SW 1271 (cell line): ENCODE data around the gene SLC1A4.
"Not testable (repeated sequence)": the region's sequence is repeated elsewhere in the genome, so short reads cannot be mapped to it uniquely, and the experiment has no call there.

ENCODE experiments used
- DNase-seq, 2 experiments: peaks; one replicate each; lab custom pipeline; 2025; lab: John Stamatoyannopoulos, UW

The SLC1A4 gene

DNA sequence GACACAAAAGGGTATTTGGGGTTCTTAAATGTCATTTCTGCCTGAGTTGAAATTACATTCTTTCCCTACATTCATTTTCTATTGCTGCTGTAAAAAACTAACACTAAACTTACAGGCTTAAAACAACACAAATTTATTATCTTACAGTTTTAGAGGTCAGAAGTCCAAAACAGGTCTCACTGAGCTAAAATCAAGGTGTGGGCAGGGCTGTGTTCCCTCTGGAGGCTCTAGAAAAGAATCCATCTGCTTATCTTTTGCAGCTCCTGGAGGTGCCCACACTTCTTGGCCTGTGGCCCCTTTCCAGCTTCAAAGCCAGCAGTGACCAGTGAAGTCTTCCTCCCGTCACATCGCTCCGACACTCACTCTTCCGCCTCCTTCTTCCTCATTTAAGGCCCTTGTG is 23.2 kb upstream of the SLC1A4 start:
- no peak for DNase-seq

DNA sequence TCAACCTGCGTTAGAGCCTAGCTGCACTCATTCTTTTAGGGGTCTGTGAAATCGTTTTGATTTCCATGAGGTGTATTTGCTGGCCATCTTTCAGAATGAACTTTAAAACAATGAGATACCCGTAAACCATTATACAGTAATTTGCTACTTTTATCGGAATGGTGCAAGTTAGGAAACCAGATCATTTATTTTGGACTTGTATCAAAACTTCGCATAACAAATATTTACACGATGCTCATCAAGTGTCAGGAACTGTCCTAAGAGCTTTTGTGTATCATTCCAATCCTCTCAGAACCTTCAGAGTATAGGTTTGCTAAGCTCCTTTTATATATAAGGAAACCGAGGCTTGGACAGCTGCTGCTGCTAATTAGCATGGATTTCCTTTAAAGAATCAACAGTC is 22.4 kb upstream of the SLC1A4 start:
- no peak for DNase-seq

DNA sequence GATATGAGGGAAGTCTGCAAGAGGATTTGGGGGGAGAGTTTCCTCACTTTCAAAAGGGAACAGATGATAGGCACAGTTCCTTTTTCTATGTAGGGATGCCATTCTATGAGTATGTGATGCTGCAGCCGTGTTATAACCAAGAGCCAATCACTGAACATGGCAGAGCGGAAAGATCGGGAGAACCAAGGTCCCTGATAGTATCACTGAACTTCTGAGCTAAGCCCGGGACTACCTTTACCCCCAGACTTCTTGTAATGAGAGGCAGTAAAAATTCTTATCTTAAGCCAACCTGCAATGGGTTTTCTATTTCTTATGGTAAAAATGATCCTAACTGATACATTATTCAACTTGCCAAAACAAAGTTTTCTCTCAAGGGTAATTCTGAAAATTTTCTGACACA is 21.6 kb upstream of the SLC1A4 start:
- DNase-seq: no peak

- DNase-seq: not testable (repeated sequence)
These were observed 20.1 kb upstream of the SLC1A4 start for GRCh38 chr2:64969086-64969485.

- DNase-seq: no peak
These were observed 18.7 kb upstream of the SLC1A4 start for GRCh38 chr2:64970495-64970894.

DNA sequence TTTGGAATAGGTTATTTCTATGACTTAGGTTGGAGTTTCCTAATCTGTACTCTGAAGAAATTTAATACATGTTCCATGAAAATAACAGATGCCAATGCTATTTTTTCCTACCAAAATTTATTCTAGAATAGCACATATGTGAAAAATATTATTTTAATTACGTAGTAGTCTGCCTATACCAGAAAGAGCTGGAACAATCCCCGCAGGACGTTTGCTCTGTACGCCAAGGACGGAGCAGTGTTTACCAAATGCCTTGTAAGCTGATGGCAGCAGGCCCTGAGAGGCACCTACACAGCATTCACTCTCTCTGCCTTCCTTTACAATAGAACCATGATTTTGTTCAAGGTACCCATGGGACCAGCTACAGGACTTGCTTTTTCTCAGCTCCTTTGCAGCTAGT is 16.8 kb upstream of the SLC1A4 start:
- DNase-seq: no peak

DNA sequence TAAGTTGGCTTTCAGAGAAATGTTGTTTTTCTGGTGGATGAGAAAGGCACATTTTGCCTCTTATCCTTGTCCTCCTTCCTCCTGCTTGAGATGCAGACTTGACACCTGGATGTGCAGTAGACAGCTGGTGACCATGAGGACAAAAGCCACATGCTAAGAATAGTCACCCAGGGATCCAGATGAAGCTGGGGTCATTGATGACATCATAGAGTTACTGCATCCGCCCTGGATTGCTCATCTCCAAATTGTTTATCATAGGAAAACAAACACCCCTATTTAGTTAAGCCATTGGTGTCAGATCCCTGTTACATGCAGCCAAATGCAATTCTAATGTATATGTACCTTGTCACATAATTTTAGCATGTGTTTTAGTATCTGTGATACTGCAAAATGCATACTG is 16.3 kb upstream of the SLC1A4 start:
- DNase-seq: no peak

DNA sequence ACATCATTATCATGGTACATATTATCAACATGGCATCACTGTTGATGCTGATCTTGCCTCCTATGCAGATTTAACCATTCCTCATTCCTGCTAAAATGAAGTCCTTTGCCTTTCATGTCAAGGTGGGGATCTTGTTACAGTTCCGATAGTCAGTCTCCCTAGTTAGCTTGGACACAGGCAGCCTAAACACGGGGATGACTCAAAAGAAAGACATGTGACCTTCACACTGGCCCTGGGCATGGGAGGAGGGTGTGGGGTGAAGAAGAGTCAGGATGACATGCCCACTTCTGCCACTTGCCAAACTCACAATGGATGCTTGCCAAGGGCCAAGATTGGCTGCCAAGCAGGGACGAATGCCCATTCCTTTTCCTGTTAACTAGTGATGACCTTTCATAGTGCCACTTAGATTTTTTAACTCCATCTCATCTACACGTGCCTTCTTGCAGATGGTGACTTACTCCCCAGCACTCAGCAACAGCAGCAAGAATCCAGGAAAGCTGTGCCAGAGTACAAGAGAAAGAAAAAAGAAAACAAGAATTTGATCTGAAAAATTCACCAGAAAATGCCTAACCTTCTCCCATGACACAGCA is 13.9 kb upstream of the SLC1A4 start:
- peak; percentile 62 to 85 for DNase-seq

DNA sequence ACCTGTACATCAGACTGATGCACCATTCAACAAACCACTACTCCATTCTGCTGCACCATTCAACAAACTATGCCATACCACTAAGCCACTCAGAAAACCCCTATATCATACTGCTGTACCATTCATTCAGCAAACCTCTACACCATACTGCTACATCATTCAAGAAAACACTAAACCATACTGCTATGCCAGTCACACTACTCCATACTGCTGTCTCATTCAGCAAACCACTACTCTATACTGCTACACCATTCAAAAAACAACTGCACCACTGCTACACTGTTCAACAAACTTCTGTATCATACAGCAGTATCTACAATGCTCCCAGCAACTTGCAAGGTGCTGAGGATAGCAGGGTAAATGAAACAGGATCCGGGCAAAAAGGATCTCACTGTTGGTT is 12.9 kb upstream of the SLC1A4 start:
- no peak for DNase-seq

GRCh38 chr2:64978514-64979268 is 10.5 kb upstream of the SLC1A4 start:
- DNase-seq: no peak

GRCh38 chr2:64979744-64980143 is 9.5 kb upstream of the SLC1A4 start:
- no peak for DNase-seq

GRCh38 chr2:64980183-64980582 is 9.0 kb upstream of the SLC1A4 start:
- no peak for DNase-seq

- DNase-seq: no peak
These were observed 6.8 kb upstream of the SLC1A4 start for GRCh38 chr2:64982311-64982857.

- no peak for DNase-seq
These were observed 6.3 kb upstream of the SLC1A4 start for GRCh38 chr2:64982932-64983331.

DNA sequence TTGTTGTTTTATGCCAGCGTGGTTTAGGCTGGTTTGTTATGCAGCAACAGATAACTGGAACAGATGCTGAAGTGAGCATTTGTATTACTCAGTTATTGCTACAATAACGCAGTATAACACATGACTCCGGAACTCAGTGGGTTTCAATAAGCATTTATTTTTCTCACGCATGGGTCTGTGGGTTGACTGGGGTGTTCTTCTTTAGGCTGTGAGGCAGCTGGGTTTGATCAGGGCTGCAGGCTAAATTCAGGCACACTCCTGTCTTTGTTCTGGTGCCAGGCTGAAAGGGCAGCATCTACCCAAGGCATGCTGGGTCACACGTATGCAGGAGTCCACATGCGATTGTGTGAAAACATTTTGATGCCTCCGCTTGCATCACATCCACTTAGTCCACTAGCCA is 3.8 kb upstream of the SLC1A4 start:
- DNase-seq: no peak

- DNase-seq: no peak
These were observed 1.9 kb upstream of the SLC1A4 start for GRCh38 chr2:64987001-64987955.

GRCh38 chr2:64987956-64988419 is 1.2 kb upstream of the SLC1A4 start:
- no peak for DNase-seq

DNA sequence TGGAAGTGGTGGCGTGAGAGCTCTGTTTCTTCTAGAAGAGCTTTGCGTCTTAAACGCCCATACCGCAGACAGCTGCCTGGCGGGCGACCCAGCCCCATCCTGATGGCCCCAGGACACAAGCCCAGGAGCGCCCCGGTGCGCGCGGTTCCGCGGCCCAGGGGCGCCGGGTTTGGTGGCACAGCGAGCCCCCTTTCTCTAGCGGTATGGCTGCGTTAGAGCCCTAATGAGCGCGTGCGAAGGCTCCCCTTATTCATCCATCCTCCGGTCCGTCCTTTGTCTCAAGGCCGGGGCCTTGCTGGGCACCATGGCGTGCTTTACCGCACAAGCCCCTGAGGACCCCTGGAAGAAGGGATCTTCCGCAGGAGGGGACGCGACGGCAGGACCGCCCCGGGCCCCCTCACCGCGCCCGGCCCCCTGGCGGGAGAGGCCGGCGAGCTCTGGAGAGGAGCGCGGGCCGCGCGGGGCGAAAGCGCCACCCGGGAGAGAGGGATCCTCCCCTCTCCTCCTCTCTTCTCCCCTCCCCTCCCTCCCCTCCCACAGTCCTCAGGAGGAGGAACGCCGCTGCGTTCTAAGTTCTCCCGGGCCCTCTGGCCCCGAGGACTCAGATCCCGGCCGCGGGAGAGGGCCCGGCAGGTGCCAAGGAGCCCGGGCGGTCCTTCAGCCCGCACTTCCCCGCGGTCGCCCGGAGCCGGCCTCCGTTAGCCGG is 626 bp upstream of the SLC1A4 start:
- peak; percentile 15 to 72 for DNase-seq

DNA sequence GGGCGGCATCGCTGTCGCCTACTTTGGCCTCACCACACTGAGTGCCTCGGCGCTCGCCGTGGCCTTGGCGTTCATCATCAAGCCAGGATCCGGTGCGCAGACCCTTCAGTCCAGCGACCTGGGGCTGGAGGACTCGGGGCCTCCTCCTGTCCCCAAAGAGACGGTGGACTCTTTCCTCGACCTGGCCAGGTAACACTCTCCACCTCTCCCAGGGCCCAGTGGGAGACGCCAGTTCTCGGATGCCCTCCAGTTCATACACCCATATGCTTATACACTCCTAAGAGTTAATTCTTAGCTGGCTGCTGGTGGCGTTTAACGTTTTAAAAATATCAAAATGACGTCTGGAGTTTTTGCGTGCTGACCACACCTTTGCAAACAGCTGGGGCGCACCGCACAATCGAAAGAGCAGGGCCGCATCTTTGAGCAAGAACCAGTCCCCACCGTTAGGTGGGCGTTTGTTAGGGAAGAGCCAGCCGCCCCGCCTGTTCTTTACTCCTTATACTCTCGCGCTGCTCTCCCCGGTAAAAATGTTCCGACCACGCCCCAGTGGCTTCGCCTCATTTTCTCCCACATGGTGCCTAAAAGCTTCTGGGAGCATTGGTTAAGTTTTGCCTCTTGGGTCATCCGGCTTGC is 899 bp downstream of the SLC1A4 start:
- DNase-seq: no peak

GRCh38 chr2:64990876-64991275 is 1.7 kb downstream of the SLC1A4 start:
- DNase-seq: no peak

- DNase-seq: no peak
These were observed 3.0 kb downstream of the SLC1A4 start for GRCh38 chr2:64992218-64992617.
